ENCODE data around the gene MRTO4. TPM values are rescaled to one million over a fixed set of nuclear protein-coding genes. Genes with fewer than 3 reads are reported as not detected.
"Not testable (repeated sequence)": the region's sequence is repeated elsewhere in the genome, so short reads cannot be mapped to it uniquely, and the experiment has no call there.

Gene MRTO4
- total and polyA plus RNA-seq, 7 experiments from 2014 or later, result 17.1 to 42.3 (median 22.5) TPM

DNA sequence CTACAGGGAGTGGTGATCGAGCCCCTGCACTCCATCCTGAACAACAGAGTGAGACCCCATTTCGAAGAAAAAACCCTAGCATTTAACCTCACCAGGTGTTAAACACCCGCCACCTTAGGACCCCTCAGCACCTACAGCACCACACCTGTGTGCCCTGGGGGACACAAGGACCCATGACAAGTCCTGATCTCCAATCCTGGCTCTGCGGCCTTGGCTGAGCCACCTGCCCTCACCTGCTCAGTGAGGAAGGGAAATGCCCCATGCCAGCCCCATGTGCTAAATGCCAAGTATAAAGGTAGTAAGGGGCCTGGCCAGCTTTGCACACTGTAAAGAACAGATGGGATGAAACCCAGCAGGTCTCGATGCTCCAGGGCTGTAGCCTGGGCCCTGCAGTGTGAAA is 11.1 kb downstream of the MRTO4 start:
- Mint-ChIP-seq H3K36me3 (peaks cover 0 to 12% (median 0%) of the 10 kb centered on the region in 5 donors), H3K4me3 (no peak overlapping the region), H3K9me3 (no peaks in the 10 kb centered on the region), H3K27ac (no peak overlapping the region), H3K4me1 (no peaks in the 10 kb centered on the region), H3K27me3 (no peaks in the 10 kb centered on the region)
- no peaks in the 10 kb centered on the region for H3K9me3 ChIP-seq (ENCODE audit: control insufficient read depth in 2 of 3, low read length in 3 of 3)
- intact Hi-C loops (cut with micrococcal nuclease), result no loop called here
- no peaks in the 10 kb centered on the region for H3K4me1 ChIP-seq (ENCODE audit: control insufficient read depth in 2 of 2, insufficient read depth in 2 of 2, low read length in 2 of 2)
- no peak overlapping the region for H3K27ac ChIP-seq (ENCODE audit: low read depth, low read length)
- POLR2A ChIA-PET, result no interaction called here
- H3K4me3 ChIP-seq (ENCODE audit: low read length), result no peak overlapping the region
- H3K36me3 ChIP-seq (ENCODE audit: control insufficient read depth in 2 of 3, insufficient read depth in 3 of 3, low read length in 3 of 3), result peaks cover 0 to 33% (median 0%) of the 10 kb centered on the region in 3 experiments
- no peaks in the 10 kb centered on the region for H3K27me3 ChIP-seq (ENCODE audit: control insufficient read depth in 2 of 2, insufficient read depth in 2 of 2, low read length in 2 of 2)
- ATAC-seq (no peak), DNase-seq (no peak)
- CTCF ChIA-PET, result no interaction called here

DNA sequence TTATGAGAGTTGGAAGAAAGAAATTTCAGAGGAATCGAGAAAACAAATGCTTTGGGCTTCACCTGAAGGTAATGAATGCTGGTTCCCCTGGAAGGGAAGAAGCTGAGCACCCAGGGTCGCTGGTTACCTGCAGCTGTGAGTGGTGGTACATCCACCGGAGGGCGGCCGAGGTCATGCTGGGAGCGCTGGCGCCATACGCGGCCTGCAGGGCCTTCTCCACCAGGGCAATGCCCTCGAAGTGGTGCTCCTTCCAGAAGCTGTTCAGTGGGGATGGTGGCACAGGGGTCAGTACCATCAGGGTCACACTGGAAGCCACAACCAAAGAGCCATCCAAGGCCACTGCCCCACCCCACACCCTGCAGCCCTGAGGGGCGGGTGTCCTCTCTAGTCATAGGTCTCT is 16.8 kb downstream of the MRTO4 start:
- ChIA-PET POLR2A (no interaction called here), CTCF (no interaction called here)
- H3K4me1 ChIP-seq (ENCODE audit: control insufficient read depth in 2 of 2, insufficient read depth in 2 of 2, low read length in 2 of 2), result no peaks in the 10 kb centered on the region
- no peak for ATAC-seq
- no peaks in the 10 kb centered on the region for H3K27me3 ChIP-seq (ENCODE audit: control insufficient read depth in 2 of 2, insufficient read depth in 2 of 2, low read length in 2 of 2)
- intact Hi-C loops (cut with micrococcal nuclease), result no loop called here
- no peaks in the 10 kb centered on the region for H3K36me3 ChIP-seq (ENCODE audit: control insufficient read depth in 2 of 3, insufficient read depth in 3 of 3, low read length in 3 of 3)
- H3K9me3 ChIP-seq (ENCODE audit: control insufficient read depth in 2 of 3, low read length in 3 of 3), result no peaks in the 10 kb centered on the region
- no peak for DNase-seq
- H3K9me3 Mint-ChIP-seq, result peaks cover 0 to 5% (median 1%) of the 10 kb centered on the region in 11 donors
- H3K4me1 Mint-ChIP-seq, result peaks cover 0 to 5% (median 2%) of the 10 kb centered on the region in 7 donors
- H3K36me3 Mint-ChIP-seq, result peaks cover 4 to 5% (median 5%) of the 10 kb centered on the region in 5 donors
- H3K27ac ChIP-seq (ENCODE audit: low read depth, low read length), result no peak overlapping the region
- H3K27ac Mint-ChIP-seq, result no peak overlapping the region
- H3K4me3 Mint-ChIP-seq, result no peak overlapping the region
- peaks cover 9 to 15% (median 13%) of the 10 kb centered on the region in 5 donors for H3K27me3 Mint-ChIP-seq
- H3K4me3 ChIP-seq (ENCODE audit: low read length), result no peak overlapping the region

DNA sequence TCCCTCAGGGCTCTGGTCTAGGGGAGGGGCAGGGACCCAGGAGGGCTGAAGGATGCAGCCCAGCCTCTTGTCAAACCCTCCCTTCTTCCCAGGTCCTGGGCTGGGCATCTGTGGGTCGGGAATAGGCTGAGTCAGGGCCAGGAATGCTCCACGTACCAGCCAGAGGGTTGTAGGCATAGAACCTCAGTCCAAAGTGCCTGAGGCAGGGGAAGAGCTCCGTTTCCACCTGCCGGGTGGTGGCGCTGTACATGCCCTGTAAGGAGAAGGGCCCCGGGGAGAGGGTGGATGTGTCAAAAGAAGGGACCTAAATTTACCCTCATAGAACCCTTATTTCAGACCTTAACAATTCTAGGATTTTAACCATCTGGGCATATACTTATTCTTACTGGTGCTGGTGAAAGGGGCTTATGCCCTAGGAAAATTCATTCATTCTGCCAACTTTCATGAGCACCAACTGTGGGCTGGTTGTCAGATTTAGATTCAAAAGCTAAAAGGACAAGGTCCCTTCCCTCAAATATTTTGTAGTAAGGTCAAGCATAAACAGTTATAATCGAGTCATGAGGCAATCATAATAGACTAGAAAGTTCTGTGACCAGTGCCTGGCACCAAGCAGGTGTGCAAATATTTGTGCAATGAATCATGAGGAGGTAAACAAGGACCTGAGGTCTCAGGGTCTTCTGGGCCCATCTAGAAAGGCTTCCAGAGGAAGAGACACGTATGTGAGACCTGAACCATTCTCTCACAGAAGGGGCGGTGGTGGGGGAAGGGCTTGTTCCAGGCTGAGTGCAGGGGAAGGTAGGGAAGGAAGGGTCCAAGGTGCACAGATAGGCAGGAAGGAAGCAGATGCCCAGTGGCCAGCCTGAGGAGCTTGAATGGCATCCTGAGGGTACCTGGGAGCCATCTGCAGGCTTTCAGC is 18.1 kb downstream of the MRTO4 start:
- H3K27ac ChIP-seq (ENCODE audit: low read depth, low read length); H3K36me3 Mint-ChIP-seq; H3K27ac Mint-ChIP-seq; H3K9me3 ChIP-seq (ENCODE audit: control insufficient read depth in 2 of 3, low read length in 3 of 3); H3K4me1 ChIP-seq (ENCODE audit: control insufficient read depth in 2 of 2, insufficient read depth in 2 of 2, low read length in 2 of 2); CTCF ChIA-PET; H3K36me3 ChIP-seq (ENCODE audit: control insufficient read depth in 2 of 3, insufficient read depth in 3 of 3, low read length in 3 of 3); H3K4me3 ChIP-seq (ENCODE audit: low read length); DNase-seq; POLR2A ChIA-PET; ATAC-seq; H3K27me3 ChIP-seq (ENCODE audit: control insufficient read depth in 2 of 2, insufficient read depth in 2 of 2, low read length in 2 of 2); intact Hi-C loops (cut with micrococcal nuclease); H3K4me1 Mint-ChIP-seq; H3K4me3 Mint-ChIP-seq: not testable (repeated sequence)
- H3K9me3 Mint-ChIP-seq, result peaks cover 0 to 10% (median 3%) of the 10 kb centered on the region in 11 donors
- H3K27me3 Mint-ChIP-seq, result peaks cover 14 to 21% (median 19%) of the 10 kb centered on the region in 5 donors

DNA sequence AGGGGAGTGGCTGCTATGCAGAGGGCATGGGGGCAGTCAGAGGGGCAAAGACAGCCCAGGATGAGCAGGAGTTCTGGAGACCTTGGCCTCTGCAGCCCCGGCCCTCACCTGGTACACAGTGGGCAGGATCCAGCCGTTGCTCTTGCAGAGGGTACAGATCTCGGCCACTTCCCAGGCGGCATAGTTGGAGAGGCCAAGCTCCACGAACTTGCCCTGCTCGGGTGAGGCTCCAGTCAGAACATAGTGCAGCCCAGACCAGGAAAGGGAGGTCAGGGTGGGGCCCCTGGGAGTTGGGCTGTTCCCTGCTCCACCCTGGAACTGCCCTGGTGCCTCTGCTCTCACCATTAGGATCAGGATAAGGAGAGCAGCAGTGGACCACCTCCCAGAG is 18.7 kb downstream of the MRTO4 start:
- H3K27ac ChIP-seq (ENCODE audit: low read depth, low read length); H3K36me3 Mint-ChIP-seq; H3K36me3 ChIP-seq (ENCODE audit: control insufficient read depth in 2 of 3, insufficient read depth in 3 of 3, low read length in 3 of 3); H3K4me1 Mint-ChIP-seq; POLR2A ChIA-PET; H3K4me3 Mint-ChIP-seq; H3K4me3 ChIP-seq (ENCODE audit: low read length); DNase-seq; H3K9me3 ChIP-seq (ENCODE audit: control insufficient read depth in 2 of 3, low read length in 3 of 3); H3K4me1 ChIP-seq (ENCODE audit: control insufficient read depth in 2 of 2, insufficient read depth in 2 of 2, low read length in 2 of 2); CTCF ChIA-PET; H3K27ac Mint-ChIP-seq; H3K27me3 ChIP-seq (ENCODE audit: control insufficient read depth in 2 of 2, insufficient read depth in 2 of 2, low read length in 2 of 2); ATAC-seq; intact Hi-C loops (cut with micrococcal nuclease): not testable (repeated sequence)
- Mint-ChIP-seq H3K9me3 (peaks cover 0 to 14% (median 3%) of the 10 kb centered on the region in 11 donors), H3K27me3 (peaks cover 15 to 23% (median 19%) of the 10 kb centered on the region in 5 donors)

DNA sequence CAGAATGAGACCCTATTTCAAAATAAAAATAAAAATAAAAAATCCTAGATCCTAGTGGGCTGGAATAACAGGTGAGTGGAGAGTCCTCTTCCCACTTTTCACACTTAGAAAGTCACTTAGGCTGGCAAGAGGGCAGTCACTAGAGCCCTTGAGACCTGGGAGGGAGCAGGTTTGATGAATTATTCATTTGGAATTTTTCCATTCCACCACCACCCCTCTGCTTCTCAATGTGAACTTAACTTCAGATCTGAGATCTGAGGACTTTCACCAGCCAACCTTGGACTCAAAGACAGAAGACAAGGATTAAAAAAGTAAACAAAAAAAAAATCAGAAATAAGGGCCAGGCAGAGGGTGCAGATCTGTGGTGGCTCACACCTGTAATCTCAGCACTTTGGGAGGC is 20.5 kb downstream of the MRTO4 start:
- peaks cover 0 to 5% (median 2%) of the 10 kb centered on the region in 7 donors for H3K4me1 Mint-ChIP-seq
- Histone ChIP-seq H3K9me3 (ENCODE audit: control insufficient read depth in 2 of 3, low read length in 3 of 3) (no peaks in the 10 kb centered on the region), H3K4me1 (ENCODE audit: control insufficient read depth in 2 of 2, insufficient read depth in 2 of 2, low read length in 2 of 2) (no peaks in the 10 kb centered on the region), H3K27ac (ENCODE audit: low read depth, low read length) (no peak overlapping the region), H3K27me3 (ENCODE audit: control insufficient read depth in 2 of 2, insufficient read depth in 2 of 2, low read length in 2 of 2) (no peaks in the 10 kb centered on the region), H3K4me3 (ENCODE audit: low read length) (no peak overlapping the region), H3K36me3 (ENCODE audit: control insufficient read depth in 2 of 3, insufficient read depth in 3 of 3, low read length in 3 of 3) (no peaks in the 10 kb centered on the region)
- H3K27me3 Mint-ChIP-seq, result peaks cover 17 to 23% (median 20%) of the 10 kb centered on the region in 5 donors
- H3K4me3 Mint-ChIP-seq, result no peak overlapping the region
- DNase-seq (no peak), ATAC-seq (no peak)
- peaks cover 4 to 12% (median 5%) of the 10 kb centered on the region in 5 donors for H3K36me3 Mint-ChIP-seq
- CTCF ChIA-PET, result interaction anchor here (0.6 kb wide), 1 partner anchor 17 kb away, joined by 3 read pairs; no protein-coding TSS in a partner anchor
- intact Hi-C loops (cut with micrococcal nuclease), result no loop called here
- peaks cover 0 to 19% (median 6%) of the 10 kb centered on the region in 11 donors for H3K9me3 Mint-ChIP-seq
- POLR2A ChIA-PET, result no interaction called here
- no peak overlapping the region for H3K27ac Mint-ChIP-seq

DNA sequence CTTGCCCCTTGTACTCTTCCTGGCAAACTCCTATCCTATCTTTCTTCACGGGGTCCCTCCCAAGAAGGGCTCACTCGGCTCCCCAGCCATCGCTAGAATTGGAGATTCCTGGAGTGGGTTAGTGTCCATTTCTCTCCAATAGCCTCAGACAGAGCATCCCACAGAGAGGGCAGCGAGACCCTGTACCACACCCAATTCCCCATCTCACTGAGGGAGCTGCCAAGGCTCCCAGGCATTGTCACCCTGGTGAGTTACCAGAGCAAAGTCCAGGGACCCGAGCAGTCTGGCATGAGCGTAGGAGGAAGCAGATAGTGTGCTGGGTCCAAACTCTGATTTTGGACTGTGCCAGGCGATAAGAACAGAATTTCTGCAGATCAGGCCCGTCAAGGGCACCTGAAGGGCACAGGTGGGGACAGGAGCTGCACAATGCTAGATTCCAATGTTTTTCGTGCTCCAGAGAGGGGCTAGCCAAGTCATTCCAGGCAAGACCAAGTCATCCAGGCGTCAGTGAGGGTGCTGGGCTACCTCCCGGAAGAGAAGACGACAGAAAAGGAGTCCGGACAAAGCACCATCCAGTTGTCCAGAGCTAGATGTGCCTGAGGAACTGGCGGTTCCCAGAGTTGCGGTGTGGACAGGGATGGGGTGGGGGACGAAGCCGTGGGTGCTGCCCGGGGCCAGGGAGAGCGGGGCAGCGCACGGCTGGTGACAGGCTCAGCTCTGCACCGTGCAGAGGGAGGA is 21.7 kb downstream of the MRTO4 start:
- CTCF ChIA-PET, result no interaction called here
- Histone ChIP-seq H3K4me1 (ENCODE audit: control insufficient read depth in 2 of 2, insufficient read depth in 2 of 2, low read length in 2 of 2) (no peaks in the 10 kb centered on the region), H3K9me3 (ENCODE audit: control insufficient read depth in 2 of 3, low read length in 3 of 3) (no peaks in the 10 kb centered on the region), H3K27me3 (ENCODE audit: control insufficient read depth in 2 of 2, insufficient read depth in 2 of 2, low read length in 2 of 2) (no peaks in the 10 kb centered on the region), H3K36me3 (ENCODE audit: control insufficient read depth in 2 of 3, insufficient read depth in 3 of 3, low read length in 3 of 3) (no peaks in the 10 kb centered on the region), H3K27ac (ENCODE audit: low read depth, low read length) (no peak overlapping the region), H3K4me3 (ENCODE audit: low read length) (no peak overlapping the region)
- peaks cover 0 to 5% (median 2%) of the 10 kb centered on the region in 7 donors for H3K4me1 Mint-ChIP-seq
- H3K4me3 Mint-ChIP-seq, result peak overlapping the region in 4 of 10 donors; percentile 10 to 46 (median 18)
- peaks cover 17 to 23% (median 20%) of the 10 kb centered on the region in 5 donors for H3K27me3 Mint-ChIP-seq
- peaks cover 4 to 12% (median 5%) of the 10 kb centered on the region in 5 donors for H3K36me3 Mint-ChIP-seq
- DNase-seq, result no peak
- POLR2A ChIA-PET, result interaction anchor here (0.6 to 1.1 kb wide), 2 partner anchors 30 to 535 kb away, joined by 3 read pairs; no protein-coding TSS in a partner anchor
- H3K27ac Mint-ChIP-seq, result peak overlapping the region in 1 of 9 donors; percentile 26
- no peak for ATAC-seq
- peaks cover 0 to 21% (median 6%) of the 10 kb centered on the region in 11 donors for H3K9me3 Mint-ChIP-seq
- intact Hi-C loops (cut with micrococcal nuclease), result no loop called here
